ENCODE data around the gene ZDHHC7. TPM values are rescaled to one million over a fixed set of nuclear protein-coding genes. Genes with fewer than 3 reads are reported as not detected.

ZDHHC7 gene
- total RNA-seq, 1 experiment from 2014 or later: 57.4 TPM

DNA sequence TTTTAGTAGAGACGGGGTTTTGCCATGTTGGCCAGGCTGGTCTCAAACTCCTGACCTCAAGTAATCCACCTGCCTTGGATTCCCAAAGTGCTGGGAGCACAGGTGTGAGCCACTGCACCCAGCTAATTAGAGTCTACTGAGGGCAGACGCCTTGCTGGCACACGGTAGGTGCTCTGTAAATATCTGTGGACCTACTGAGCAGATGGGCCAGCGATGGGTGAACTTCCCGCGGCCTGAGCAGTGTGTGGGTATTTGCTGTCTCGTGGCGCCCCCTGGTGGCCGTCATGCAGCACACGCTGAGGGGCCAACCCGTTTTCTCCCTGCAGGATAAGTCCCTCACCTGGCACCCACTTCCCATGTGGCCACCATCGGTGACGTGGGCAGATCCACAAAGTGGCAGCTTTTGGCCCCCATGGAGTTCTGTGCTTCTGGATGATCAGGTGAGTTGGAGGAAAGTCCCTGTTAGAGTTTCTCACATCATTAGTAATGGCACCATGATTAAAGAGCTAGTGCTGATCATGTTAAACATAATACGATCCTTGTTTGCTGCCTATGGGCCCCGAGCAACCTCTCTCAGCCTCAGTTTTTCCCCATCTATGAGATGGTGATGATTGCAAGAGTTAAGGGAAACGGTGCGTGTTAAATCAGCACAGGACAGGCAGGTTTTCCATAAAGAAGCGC is 40.7 kb downstream of the ZDHHC7 start:
- DNase-seq (ENCODE audit: extremely low read depth, low read depth): peak; percentile 56

DNA sequence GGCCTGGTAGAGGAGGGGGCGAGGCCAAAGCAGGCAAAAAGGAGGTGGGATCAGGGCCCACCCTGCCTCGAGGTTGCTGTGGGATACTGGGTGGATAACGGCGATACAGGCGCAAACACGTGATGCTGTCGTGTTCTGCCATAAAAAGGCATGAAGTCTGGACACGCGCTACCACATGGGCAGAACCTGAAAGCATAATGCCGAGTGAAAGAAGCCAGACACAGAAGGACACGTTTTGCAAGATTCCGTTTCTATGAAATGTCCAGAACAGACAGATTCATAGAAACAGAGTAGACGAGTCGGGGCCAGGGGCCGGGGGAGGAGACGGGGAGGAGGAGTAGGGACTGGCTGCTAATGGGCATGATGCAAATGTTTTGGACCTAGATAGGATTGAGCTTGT is 43.5 kb downstream of the ZDHHC7 start:
- DNase-seq (ENCODE audit: extremely low read depth, low read depth): no peak

DNA sequence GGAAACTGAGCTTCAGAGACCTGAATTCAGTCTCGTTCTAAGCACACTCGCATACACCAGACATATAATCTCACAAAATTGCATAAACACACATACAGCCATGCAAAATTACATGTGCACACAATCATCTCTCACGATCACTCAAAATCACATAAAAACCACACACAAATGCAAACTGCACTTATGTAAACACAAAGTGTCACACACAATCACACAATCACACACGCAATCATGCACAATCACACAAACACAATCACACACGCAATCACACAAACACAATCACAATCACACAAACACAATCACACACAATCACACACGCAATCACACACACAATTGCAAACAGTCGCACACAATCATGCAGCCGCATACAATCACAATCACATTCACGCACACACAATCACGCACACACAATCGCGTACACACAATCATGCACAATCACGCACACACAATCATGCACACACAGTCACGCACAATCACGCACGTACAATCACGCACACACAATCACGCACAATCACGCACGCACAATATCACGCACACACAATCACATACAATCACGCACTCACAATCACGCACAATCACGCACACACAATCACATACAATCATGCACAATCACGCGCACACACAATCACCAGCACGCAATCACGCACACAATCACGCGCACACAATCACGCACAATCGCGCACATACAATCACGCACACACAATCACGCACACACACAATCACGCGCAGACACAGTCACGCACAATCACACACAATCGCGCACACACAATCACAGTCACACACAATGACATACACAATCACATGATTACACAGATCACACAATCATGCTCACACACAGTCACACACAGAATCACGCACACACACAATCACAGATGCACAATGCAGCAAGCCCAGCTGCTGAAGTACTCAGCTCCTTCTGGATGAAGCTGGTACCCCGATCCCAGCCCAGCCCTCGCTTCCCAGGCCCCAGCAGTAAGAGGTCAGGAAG is 45.6 kb downstream of the ZDHHC7 start:
- no peak for DNase-seq (ENCODE audit: extremely low read depth, low read depth)

DNA sequence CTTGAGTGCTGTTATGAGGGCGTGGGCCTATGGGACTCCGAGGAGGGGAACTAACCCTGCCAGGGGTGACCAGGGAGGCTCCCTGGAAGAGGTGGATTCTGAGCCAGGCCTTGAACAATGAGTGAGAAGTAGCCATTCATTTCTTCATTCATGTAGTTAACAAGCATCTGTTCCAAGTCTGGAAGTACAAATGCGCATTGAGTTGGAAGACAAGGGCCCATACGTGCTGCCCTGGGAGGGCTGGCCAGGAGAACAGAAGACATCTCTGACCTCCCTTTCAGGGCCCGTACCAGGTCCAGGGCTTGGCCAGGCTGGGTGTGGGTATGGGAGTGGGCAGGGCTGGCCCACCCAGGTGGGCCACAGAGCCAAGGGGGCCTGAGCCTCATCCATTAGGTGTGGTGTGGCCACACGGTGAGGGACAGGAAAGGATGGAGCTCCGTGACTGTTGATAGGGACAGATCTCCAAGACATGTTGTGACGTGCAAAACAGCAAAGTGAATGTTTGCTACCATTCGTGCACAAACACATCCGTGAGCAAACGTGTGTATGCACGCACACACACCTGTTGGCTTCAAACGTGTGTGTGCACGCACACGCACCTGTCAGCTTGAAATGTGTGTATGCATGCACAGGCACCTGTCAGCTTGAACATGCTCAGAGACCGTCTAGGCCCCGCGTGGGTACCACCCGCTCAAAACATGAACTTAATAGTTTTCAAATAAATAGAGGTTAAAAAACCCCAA is 46.8 kb downstream of the ZDHHC7 start:
- no peak for DNase-seq (ENCODE audit: extremely low read depth, low read depth)

DNA sequence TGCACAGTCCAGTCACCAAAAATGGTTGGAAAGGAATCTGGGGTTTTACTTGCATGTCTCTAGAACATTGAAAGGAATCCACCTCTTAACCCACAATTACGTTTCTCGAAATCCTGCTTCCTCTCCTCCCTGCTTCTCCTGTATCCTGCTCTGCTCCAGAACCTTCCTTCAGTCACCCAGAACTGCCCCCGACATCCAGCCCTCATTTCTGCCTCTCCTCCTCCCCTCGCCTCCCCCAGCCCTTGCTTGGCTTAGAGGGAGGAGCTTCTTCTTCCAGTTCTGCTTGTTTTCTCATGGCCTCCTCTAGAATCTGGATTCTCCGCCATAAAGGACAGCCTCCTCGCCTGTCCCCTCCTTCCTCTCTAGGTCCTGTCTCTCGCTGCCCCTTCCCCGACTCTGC is 48.3 kb downstream of the ZDHHC7 start:
- DNase-seq (ENCODE audit: extremely low read depth, low read depth): no peak

DNA sequence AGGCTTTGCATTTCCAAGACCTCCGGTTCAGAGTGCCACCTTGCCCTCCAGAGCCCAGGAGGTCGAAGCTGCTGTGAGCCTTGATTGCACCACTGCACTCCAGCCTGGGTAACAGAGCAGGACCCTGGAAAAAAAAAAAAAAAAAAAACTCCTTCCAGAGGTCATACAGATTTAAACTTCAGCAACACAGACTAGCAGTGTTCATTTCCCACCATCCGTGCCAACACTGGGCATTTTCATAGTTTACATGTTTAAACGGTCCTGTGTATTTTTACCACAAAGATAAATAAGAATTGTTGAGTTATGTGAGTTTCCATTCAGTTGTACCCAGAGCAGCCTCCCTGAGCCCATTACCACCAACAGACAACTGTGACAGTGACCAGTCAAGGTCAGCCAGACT is 50.4 kb downstream of the ZDHHC7 start:
- no peak for DNase-seq (ENCODE audit: extremely low read depth, low read depth)

DNA sequence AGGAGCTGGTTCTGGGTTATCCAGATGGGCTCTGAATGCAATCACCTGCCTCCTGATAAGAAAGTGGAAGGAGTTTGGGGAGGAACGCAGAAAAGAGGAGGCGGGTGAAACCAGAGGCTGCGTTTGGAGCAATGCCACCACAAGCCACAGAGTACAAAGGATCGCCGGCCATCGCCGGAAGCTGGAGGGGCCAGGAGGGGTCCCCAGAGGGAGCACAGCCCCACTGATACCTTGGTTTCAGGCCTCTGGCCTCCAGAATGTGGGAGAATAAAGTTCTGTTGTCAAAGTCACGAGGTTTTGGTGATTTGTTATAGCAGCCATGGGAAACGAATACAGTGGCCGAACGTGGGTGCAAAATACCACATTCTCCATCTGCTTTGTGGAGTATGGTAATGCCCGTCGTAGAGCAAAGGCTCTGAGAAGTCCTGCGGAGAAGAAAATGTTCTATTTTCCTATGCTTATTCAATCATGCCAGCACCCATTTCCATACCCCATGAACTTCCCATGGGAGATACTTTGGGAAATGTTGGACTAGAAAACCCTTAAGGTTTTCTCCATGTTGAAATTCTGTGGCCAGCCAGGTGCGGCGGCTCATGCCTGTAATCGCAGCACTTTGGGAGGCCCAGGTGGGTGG is 51.4 kb downstream of the ZDHHC7 start:
- no peak for DNase-seq (ENCODE audit: extremely low read depth, low read depth)

DNA sequence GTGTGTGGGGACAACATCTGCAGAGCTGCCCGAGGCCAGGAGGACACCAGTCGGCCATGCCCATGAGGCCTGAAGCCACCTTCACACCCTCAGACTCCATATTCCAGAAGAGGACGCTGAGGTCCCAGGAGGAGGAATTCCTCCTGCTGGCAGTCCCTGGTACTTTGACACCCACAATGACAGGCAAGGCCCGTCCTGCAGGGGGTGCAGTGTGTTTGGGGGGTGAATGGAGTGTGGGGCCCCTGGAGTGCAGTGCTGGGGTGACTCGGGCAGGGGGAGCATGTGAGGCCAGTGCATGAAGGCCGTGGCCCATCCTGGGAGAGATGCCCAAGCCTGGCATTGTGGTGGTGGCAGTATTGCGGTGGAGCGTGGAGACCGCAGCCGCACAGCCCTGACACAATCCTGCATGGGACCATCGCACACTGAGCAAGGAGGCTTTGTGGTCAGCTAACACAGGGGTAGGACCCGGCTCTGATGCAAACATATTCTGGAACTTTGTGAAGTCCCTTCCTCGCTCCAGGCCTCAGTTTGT is 52.2 kb downstream of the ZDHHC7 start:
- no peak for DNase-seq (ENCODE audit: extremely low read depth, low read depth)

DNA sequence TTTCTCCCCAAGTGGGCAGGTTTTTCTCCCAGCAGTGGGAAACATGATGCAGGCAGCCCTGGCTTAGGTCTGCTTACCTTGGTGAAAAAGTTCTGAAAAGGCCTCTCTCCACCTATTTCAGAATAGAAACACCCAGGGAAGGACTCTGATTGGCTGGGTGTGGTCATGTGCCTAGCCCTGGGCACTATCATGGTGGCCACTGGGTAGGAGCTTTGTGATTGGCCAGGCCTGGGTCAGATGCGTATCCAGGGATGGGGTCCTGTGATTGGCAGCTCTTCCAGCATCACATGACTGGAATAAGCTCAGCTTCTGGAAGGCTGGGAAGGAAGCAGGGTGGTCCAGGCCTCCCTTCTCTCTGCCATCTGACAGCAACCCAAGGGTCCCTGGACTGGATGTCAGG is 53.5 kb downstream of the ZDHHC7 start:
- DNase-seq (ENCODE audit: extremely low read depth, low read depth): no peak

DNA sequence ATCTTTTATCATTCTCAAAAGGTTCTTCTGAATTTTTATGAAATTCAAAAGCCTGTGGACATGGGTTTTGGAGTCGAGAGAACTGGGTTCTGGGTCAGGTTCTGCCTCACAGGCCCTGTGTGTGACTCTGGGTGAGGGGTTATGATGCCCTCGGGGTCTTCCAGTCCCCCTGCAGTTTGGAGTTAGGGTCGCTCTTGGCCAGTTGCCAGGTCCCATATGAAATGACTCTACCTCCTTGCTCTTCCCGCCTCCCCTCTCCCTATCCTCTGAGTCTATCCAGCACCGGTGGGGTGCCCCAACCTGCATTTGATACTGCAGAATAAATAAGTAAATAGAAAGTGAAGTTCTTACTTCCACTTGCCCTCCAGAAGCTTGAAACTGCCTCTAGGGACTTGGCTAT is 54.1 kb downstream of the ZDHHC7 start:
- no peak for DNase-seq (ENCODE audit: extremely low read depth, low read depth)

DNA sequence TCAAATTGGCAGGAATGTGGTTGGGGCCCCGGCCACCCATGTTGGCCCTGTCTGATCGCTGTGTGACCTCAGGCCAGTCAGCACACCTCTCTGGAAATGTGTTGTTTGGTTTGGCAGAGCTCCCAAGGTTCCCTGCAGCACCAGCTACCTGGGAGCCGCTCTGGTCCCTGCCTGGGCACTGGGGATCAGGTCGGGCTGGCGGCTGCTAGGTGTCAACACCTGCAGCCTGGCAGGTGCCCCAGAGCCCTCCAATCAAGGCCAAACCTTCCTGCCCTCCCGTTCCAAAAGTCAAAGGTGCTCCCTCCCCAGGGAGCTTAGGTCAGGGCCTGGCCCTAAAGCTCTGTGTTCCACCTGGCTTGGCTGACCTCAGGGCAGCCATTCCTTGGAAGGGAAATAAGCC is 55.9 kb downstream of the ZDHHC7 start:
- no peak for DNase-seq (ENCODE audit: extremely low read depth, low read depth)

DNA sequence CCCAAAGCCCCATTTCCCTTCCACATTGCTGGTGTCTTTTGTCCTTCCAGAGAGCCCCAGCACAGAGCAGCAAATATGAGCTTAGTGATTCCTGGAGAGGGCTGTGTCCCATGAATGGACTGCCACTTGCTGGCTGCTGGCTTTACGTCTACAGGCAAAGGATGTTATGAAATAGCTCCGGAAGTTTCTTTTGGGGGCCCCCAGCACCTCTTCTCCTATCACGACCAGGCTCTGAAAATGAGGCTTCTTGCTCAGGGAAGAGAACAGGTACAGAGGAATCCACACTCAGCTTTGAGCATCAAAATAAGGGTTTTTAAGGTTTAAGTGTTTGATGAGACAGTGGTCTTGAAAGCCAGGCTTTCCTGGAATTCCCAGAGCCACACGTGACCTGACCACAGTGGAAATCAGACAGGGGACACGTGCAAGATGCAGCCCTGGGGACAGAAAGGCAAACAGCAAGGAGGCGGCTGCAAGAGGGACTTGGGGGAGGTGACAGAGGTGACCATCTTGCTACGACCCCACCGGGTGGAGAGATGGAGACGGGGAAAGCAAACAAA is 58.1 kb downstream of the ZDHHC7 start:
- DNase-seq (ENCODE audit: extremely low read depth, low read depth): no peak

DNA sequence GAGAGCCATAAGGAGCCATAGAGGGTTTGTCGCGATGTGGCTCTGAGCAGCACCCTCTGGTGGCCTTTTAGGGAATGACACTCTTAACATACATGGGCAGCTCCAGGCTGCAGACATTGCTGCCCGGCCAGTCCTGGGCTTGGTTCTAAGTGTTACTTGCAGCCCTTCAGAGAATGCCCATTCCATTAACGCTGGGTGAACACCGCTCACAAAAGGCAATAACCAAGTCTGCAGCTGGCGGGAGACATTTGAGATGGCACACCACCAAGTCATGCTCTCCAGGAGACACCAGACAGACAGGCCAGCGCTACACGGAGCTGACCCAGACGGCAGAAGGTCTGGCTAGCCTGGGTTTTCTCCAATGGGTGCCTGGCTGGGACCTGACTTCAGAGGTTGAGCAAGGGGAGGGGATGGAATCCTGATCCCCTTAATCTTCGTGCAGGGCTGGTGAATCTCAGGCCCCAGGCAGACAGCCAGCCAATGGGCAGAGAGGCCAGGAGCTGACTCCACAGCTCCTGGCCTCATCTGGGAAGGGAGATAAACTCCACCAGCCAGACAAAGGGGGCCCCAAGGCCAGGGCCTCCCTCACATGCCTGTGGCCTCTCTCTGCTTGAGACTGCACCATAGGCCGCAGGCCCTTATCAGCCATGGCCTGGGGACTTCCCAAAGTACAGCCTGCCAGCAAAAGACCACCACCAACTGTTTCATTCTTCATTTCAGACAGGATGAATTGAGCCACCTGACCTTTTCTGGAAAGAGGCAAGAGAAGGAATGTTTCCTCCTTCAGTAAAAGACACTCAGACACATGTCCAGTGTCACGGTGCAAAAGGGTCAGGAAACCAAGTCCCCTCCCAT is 58.8 kb downstream of the ZDHHC7 start:
- DNase-seq (ENCODE audit: extremely low read depth, low read depth): peak; percentile 70

DNA sequence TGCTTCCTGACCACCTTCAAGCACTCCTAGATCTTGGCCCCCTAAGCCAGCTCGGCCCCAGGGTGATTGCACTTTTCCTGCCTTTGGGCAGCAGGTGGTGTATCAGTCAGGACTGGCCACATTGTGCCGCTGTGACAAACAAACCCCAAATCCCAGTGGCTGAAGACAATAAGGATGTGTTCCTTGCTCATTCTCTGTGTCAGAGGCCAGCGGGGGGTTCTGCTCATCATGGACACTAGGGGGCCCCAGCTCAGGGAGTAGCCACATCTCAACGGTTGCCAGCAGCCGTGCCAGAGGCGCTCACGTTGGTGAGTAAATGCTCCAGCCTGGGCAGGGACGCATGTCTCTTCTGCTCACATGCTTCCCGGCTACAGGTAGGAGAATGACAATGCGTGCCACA is 60.4 kb downstream of the ZDHHC7 start:
- DNase-seq (ENCODE audit: extremely low read depth, low read depth): no peak

DNA sequence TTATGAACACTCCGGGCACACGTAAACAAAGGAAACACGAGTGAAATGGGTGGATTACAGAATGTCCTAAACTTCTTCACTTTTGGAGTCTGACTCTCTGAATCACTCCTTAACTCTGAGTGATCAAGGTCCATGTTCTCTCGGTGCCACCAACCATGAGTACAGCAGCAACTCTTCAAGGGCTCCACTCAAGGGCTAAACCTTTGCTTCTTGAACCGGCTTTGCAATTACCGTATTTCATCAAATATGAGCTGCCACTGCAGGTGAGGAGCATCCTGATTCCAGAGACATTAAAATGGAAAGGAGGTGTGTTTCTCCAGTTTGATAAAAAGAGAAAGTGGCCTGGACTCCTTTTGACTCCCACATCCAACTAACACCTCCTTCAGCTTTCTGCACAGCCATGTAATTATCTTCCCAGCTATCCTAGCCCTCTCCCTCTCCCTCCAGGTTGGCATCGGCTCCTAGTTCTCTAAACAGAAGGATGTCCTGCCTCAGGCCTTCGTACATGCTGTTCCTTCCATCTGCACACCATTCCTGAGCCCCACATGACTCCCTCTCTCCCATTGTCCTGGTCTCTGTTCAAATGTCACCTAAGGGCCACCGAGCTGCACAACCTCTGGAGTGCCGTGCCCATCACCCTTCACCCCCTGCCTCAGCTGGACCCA is 61.4 kb downstream of the ZDHHC7 start:
- no peak for DNase-seq (ENCODE audit: extremely low read depth, low read depth)

DNA sequence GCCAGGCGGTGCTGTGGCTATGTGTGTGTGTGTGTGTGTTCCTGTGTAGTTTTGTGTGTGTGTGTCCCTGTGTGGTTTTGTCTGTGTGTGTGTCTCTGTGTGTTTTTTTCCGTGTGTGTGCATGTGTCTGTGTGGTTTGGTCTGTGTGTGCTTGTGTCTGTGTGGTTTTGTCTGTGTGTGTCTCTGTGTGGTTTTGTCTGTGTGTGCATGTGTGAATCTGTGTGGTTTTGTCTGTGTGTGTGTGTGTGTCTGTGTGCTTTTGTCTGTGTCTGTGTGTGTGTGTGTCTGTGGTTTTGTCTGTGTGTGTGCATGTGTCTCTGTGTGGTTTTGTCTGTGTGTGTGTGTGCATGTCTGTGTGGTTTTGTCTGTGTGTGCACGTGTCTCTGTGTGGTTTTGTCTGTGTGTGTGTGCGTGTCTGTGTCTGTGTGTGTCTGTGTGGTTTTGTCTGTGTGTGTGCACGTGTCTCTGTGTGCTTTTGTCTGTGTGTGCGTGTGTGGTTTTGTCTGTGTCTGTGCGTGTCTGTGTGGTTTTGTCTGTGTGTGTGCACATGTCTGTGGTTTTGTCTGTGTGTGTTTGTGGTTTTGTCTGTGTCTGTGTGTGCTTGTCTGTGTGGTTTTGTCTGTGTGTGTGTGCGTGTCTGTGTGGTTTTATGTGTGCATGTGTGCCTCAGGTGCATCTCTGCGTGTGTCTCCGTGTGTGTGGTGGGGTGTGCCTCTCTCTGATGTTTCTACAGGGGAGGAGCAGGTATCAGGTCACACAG is 62.3 kb downstream of the ZDHHC7 start:
- no peak for DNase-seq (ENCODE audit: extremely low read depth, low read depth)

DNA sequence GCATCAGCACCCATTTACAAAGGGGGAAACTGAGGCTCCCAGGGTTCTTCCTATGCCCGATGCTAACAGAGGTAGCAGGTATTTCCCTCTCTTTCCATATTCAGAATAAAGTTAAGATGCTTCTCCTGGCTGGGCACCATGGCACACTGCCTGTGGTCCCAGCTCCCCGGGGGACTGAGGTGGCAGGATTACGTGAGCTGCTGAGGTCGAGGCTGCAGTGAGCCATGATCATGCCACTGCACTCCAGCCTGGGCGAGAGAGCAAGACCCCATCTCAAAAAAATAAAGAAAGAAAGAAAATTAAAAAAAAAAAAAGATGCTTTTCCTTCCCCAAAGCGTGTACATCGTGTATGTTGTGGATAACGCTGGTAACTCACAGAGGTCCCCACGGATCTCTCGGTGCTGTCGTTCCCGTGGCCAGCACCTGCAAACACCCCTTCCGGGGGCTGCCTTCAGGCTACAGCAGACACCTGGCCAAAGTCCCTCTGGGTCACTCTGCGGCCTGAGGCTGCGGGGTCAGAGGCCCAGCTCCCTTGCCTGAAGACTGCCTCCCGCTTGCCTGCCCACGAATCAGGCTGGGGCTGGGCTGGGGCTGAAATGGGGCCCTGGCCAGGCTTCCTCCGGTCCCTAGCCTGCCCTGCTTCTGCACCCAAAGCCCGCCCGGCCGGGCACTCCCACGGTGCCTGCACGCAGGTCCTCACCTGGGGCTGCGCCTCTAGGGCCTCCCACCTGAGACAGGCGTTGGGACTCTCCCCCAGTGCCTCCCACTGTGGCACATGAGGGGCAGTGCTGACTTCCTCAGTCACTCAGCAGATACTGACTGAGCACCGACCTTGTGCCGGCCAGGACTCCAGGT is 63.1 kb downstream of the ZDHHC7 start:
- DNase-seq (ENCODE audit: extremely low read depth, low read depth): no peak

All from NCI-H460 (cell line).